GM18861 (cell line): Measurements from ENCODE around the gene DOCK7.
"Not testable (repeated sequence)": the region's sequence is repeated elsewhere in the genome, so short reads cannot be mapped to it uniquely, and the experiment has no call there.

Experiments used
- ATAC-seq: cut with Tn5 transposase; IDR thresholded peaks from one replicate; pipeline ENCODE4 v1.9.1; 2021; ENCODE audit not compliant: unreplicated experiment

DOCK7 gene, protein sequence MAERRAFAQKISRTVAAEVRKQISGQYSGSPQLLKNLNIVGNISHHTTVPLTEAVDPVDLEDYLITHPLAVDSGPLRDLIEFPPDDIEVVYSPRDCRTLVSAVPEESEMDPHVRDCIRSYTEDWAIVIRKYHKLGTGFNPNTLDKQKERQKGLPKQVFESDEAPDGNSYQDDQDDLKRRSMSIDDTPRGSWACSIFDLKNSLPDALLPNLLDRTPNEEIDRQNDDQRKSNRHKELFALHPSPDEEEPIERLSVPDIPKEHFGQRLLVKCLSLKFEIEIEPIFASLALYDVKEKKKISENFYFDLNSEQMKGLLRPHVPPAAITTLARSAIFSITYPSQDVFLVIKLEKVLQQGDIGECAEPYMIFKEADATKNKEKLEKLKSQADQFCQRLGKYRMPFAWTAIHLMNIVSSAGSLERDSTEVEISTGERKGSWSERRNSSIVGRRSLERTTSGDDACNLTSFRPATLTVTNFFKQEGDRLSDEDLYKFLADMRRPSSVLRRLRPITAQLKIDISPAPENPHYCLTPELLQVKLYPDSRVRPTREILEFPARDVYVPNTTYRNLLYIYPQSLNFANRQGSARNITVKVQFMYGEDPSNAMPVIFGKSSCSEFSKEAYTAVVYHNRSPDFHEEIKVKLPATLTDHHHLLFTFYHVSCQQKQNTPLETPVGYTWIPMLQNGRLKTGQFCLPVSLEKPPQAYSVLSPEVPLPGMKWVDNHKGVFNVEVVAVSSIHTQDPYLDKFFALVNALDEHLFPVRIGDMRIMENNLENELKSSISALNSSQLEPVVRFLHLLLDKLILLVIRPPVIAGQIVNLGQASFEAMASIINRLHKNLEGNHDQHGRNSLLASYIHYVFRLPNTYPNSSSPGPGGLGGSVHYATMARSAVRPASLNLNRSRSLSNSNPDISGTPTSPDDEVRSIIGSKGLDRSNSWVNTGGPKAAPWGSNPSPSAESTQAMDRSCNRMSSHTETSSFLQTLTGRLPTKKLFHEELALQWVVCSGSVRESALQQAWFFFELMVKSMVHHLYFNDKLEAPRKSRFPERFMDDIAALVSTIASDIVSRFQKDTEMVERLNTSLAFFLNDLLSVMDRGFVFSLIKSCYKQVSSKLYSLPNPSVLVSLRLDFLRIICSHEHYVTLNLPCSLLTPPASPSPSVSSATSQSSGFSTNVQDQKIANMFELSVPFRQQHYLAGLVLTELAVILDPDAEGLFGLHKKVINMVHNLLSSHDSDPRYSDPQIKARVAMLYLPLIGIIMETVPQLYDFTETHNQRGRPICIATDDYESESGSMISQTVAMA (N-terminal part only)

DNA sequence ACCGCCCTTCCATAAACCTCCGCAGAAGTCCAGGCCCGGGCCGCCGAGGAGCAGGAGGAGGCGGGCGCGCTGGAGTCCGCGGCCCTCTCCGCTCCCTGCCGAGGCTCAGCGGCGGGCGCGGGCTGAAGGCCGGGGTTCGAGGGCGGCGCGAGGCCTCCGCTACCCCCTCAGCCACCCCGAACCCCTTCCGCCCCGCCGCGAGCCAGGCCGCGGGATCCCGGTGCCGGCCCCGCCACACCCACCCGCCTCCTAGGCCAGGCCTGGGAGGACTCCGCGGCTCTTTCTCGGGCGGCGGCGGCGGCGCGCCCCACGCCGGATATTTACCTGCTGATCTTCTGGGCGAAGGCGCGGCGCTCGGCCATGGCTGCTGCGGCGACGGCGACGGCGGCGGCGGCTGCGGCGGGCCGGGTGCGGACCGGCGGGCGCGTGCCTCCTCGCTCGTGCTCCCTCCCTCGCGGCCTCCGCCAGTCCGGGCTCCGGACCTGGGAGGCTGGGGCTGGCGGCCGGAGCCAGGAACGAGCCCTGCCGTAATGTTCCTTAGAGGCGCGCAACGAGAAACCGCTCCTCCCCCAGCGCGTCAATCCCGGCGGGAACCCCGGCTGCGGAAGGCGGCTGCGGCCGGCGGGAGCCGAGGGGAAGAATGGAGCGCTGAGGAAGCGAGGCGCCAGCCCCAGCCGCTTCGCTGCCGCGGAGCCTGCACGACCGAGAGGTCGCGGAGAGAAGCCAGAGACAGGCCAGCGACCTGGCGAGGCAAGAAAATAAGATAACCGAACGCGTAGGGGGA is at the start of gene DOCK7:
Gene DOCK7 (minus strand): TSS at position 484 of the 784 bp plus-strand sequence. CDS start 122 bp downstream, at position 362.
- ATAC-seq: peak; percentile 71

- no peak for ATAC-seq
Measured at GRCh38 chr1:62735491-62736171, 47.4 kb upstream of the DOCK7 start.

DNA sequence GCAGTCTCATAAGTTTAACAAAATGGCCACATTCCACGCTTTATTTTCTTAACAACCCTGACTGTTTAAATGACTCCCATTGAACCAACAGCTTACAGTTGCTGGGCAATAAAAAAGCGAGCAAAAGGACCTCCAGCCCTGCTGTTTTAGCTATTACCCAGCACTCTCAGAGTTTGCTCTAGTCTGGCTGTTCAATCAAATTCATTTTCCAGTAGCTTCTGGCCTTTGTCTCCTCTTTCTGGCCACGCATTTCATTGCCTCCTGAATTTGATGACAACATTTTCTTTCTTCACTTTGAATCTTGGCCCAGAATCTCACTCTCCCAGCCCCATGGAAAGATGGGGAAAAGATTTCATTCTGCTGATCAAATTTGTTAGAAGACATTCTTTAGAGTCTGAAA is 44.1 kb upstream of the DOCK7 start:
- ATAC-seq: no peak

GRCh38 chr1:62728963-62729362 is 40.8 kb upstream of the DOCK7 start:
- no peak for ATAC-seq

GRCh38 chr1:62727656-62728407 is 39.6 kb upstream of the DOCK7 start:
- no peak for ATAC-seq

DNA sequence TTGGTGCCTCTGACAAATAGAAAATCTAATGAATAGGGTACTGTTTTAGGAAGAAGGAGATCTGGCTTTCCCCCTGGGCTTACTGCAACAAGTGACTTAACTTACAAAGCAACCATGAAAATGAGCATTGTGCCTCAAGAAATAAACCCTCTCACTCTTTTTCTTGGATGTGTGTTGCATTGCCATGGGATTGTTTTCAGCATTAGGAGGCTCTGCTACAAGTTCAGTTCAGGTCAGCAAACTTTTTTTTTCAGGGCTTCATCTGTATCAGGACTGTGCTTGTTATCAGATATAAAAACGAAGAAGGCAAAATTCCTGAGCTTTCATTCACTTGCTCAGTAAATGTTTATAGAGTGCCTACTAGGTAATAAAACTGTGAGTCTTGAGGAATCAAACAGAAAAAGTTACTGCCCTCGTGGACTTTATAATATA is 37.8 kb upstream of the DOCK7 start:
- ATAC-seq: no peak

DNA sequence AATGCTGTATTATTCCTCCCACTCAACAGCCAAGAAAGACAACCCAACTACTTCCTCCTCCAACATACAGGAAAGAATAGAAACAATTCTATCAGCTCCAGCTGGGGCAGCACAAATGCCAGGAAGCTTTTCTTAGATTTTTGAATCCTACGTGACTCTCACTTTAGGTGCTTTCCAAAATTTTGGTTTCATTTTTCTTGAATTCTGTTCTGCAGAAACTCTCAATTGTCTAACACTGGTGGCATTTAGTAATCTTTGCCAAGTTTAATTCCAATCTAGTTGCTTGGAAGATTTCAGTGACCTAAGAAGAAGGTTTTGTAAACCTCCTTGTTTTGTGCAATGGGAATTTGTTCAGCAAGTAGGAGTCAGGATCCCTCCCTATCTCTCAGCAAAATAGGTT is 37.1 kb upstream of the DOCK7 start:
- ATAC-seq: no peak

DNA sequence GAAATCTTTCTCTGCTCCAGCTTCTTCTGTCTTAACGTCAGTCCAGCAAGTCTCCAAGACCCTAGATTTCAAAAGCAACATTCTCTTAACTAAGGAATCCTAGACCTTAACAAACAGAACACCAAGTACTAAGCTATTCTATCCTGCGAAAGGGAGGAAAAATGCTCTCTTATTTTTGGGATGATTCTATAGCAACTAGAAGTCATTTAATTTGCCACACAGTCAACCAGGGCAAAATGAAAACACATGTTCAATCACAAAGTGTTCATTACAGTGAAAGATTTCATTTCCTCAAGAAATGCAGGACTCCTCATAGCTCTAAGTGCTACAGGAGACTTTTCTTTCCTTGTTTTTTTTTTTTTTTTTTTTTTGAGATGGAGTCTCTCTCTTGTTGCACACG is 36.2 kb upstream of the DOCK7 start:
- ATAC-seq: no peak

DNA sequence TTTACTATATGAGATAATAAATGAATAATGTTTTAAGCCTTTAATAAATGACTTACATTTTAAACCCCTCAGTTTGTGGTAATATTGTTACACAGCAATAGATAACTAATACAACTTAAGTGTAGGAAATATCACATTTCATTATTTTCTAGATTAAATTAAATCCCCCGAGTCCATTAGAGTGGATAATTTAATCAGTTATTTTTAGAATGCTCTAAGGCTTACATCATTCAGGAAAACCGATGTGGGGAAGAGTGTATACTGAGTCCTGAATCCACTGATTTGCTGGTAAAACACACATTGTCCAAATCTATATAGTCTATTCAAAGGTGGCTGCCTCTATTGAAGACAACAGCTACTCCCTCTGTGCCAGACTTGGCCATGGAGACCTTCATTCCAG is 35.7 kb upstream of the DOCK7 start:
- no peak for ATAC-seq

DNA sequence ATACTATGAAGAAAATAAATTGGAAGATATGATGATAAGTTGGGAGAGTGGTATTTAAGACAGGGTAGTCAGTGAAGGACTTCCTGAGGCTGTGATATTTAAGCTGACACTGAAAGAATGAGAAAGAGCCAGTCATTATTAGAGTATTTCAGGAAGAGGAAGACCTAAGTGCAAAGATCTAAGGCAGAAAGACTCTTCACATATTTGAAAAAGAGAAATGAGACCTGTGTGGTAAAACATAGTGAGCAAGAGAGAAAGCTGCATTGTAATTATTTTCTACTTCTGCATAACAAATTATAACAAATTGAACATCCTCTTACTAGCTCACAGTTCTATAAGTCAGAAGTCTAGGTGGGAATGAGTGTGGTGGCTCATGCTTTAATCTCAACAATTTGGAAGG is 34.6 kb upstream of the DOCK7 start:
- peak; percentile 82 for ATAC-seq

DNA sequence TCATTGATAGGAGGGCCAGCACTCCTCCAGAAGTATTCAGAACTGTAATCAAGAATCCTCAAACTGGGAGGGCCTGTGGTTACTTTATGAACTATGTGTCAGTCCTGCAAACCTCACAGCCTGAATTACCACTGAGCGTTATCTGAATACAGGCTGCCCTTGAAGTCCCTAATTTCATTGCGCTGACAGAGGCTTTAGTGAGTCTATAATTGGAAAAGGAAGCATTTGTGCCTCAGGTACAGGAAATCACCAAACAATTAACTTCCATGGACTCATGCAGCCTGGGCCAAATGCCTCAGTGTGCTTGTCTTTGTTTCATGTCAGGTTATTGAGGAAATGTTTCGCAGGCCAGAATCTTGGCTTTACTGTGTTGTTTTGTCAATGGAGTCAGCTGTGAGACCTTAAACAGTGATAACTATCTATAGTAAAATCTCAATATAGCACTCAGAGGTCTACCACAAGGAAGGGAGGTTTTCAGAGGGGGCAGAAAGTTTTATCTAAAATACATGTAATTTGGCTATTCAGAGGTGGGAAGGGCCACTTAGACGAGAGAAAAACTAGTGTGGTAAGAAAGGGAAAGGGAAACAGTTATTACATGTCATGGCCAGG is 32.9 kb upstream of the DOCK7 start:
- no peak for ATAC-seq

GRCh38 chr1:62718400-62718799 is 30.2 kb upstream of the DOCK7 start:
- not testable (repeated sequence) for ATAC-seq

- no peak for ATAC-seq
Measured at GRCh38 chr1:62717483-62717882, 29.3 kb upstream of the DOCK7 start.

DNA sequence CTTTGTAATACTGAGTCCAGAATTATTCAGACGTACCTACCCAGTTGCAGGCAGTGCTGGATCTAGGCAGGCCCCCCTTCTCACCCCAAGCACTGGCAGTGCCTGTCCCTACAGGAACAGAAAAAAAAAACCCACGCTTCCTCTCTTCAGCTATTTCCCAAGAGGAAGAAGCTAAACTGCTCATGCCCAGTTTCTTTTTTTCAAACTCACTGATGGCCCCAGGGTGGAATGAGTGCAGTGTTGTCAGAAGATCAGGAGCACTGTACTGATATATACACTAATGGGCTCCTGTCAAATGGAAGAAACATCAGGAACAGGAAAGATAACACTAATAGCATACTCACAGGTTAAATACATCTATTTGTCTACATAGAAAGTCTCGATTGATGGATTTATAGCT is 28.2 kb upstream of the DOCK7 start:
- ATAC-seq: no peak

DNA sequence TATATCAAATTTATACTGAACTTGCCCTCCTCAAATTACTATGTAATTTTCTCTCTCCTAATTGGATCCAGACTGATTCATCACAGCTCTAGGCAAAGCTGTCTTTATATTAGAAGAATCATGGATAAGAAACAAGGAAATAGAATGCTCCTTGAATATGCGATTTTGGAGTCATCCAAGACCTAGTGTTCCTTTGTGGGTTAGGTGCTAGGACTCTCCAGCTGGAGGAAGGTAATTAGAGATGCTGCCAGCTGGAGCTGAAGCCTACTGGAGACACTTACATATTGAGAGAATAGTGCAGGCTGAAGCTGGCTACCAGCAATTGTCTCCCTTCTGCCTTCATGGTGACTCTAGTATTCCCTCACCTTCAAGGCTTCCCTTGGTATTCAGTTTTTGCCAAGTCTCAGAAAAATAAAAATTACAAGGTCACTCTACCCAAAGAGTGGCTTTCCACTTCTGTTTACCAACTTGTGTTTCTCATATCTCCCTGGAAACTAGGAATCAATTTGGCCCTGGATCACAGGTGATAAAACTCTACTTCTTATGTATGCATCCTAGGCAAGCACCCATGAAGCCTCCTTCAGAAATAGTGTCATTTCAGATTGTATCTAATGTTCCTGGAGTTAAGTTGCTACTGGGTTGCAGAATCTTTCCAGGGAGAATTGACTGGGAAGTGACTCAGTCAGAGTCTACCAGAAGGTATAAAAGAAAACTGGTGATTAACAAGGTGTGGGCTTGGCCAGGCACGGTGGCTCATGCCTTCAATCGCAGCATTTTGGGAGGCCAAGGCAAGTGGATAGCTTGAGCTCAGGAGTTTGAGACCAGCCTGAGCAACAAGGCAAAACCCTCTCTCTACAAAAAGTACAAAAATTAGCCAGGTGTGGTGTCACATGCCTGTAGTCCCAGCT is 24.4 kb upstream of the DOCK7 start:
- ATAC-seq: no peak

DNA sequence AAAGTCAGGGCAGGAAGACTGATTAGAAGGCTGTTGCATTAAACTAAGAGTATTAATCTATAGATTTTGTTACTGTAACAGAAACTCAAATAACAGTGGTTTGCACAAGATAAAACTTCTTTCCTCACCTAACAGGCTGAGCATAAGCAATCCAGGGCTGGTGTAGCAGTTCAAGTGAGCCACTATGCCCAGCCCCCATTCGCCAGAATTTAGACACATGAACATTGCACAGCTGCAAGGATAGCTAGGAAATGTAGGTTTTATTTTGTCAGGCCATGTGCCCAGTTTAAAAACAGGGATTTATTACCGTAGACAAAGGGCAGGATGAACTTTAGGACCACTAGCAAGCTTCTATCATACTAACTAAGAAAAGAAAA is 19.5 kb upstream of the DOCK7 start:
- ATAC-seq: no peak

DNA sequence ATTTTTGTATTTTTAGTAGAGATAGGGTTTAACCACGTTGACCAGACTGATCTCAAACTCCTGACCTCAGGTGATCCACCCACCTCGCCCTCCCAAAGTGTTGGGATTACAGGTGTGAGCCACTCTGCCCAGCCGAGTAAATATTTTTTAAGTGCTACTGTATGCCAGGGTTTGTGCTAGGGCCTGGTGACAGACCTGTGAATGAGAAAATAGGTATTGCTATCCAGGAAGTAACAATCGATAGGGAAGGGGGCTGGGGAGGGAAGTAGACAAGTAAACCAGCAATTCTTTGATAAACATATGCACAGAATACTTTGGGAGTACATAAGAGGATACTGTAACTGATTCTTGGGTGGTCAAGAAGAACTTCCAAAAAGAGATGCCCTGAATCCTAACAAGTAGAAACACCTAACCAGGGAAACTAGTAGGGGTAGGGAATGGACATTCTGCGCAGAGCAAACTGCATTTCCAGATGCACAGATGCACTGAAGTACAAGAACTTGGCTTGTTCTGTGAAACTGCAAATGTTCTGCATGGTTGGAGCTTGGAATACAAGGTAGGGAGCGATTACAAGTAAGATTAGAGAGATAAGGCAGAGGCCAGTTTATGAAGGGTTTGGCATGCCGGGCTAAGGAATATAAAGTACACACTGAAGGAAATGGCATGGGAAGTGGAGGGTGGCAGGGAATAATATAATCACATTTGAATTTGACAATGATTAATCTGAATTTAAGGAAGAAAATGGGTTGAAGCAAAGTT is 19.0 kb upstream of the DOCK7 start:
- ATAC-seq: no peak
